Dedifferentiated amniotic fluid mesenchymal stem cell (primary cell): Measurements from ENCODE around the gene TMEM179.

Experiments used
- DNase-seq: peaks from one replicate; pipeline ENCODE4 v3.0.0-alpha.2; 2016; ENCODE audit errors: extremely low spot score

Gene TMEM179

GRCh38 chr14:104598910-104599273 lies 5.7 kb downstream of the TMEM179 start:
- no peak for DNase-seq

- no peak for DNase-seq
These were observed 6.3 kb downstream of the TMEM179 start for GRCh38 chr14:104598039-104598909.

GRCh38 chr14:104597576-104597975 lies 7.0 kb downstream of the TMEM179 start:
- DNase-seq = no peak

GRCh38 chr14:104596927-104597351 lies 7.6 kb downstream of the TMEM179 start:
- DNase-seq = no peak

- no peak for DNase-seq
These were observed 8.1 kb downstream of the TMEM179 start for GRCh38 chr14:104596451-104596918.

GRCh38 chr14:104595911-104596450 lies 8.6 kb downstream of the TMEM179 start:
- no peak for DNase-seq

- no peak for DNase-seq
These were observed 9.4 kb downstream of the TMEM179 start for GRCh38 chr14:104595116-104595675.

- no peak for DNase-seq
These were observed 10.1 kb downstream of the TMEM179 start for GRCh38 chr14:104594310-104595046.

GRCh38 chr14:104593710-104594136 lies 10.8 kb downstream of the TMEM179 start:
- DNase-seq = no peak

- no peak for DNase-seq
These were observed 11.3 kb downstream of the TMEM179 start for GRCh38 chr14:104593241-104593701.

GRCh38 chr14:104592785-104593184 lies 11.8 kb downstream of the TMEM179 start:
- no peak for DNase-seq

GRCh38 chr14:104592292-104592672 lies 12.3 kb downstream of the TMEM179 start:
- DNase-seq = no peak

- DNase-seq = no peak
These were observed 12.9 kb downstream of the TMEM179 start for GRCh38 chr14:104591506-104592291.

GRCh38 chr14:104591031-104591430 lies 13.5 kb downstream of the TMEM179 start:
- DNase-seq = no peak

GRCh38 chr14:104590240-104590965 lies 14.2 kb downstream of the TMEM179 start:
- no peak for DNase-seq

- DNase-seq = no peak
These were observed 15.0 kb downstream of the TMEM179 start for GRCh38 chr14:104589338-104590195.

- no peak for DNase-seq
These were observed 16.3 kb downstream of the TMEM179 start for GRCh38 chr14:104588066-104588857.

GRCh38 chr14:104587641-104588040 lies 16.9 kb downstream of the TMEM179 start:
- no peak for DNase-seq
